HUES48 (cell line): ENCODE results near the gene SDK2.
"Not testable (repeated sequence)": the region's sequence is repeated elsewhere in the genome, so short reads cannot be mapped to it uniquely, and the experiment has no call there.

Experiments used
- H3K27ac ChIP-seq: one replicate; pipeline ENCODE4 v1.7.0; 2013; ENCODE audit warnings: low read depth, low read length, inconsistent platforms
- H3K27me3 ChIP-seq: 2 replicates; pipeline ENCODE4 v1.6.1; 2013; ENCODE audit warnings: mild to moderate bottlenecking, low read length; ENCODE audit not compliant: control insufficient read depth, insufficient read depth
- H3K36me3 ChIP-seq: 2 replicates; pipeline ENCODE4 v1.6.1; 2013; ENCODE audit warnings: low read length; ENCODE audit not compliant: control insufficient read depth, insufficient read depth
- H3K4me1 ChIP-seq: 2 replicates; pipeline ENCODE4 v1.6.1; 2013; ENCODE audit warnings: mild to moderate bottlenecking, low read length; ENCODE audit not compliant: control insufficient read depth, insufficient read depth
- H3K4me3 ChIP-seq: 2 replicates; pipeline ENCODE4 v1.5.1; 2013; ENCODE audit warnings: mild to moderate bottlenecking, low read depth, low read length
- H3K9ac ChIP-seq: 2 replicates; pipeline ENCODE4 v1.6.1; 2013; ENCODE audit warnings: mild to moderate bottlenecking, low read depth, low read length, moderate library complexity
- H3K9me3 ChIP-seq: 2 replicates; pipeline ENCODE4 v1.6.1; 2013; ENCODE audit warnings: low read length; ENCODE audit not compliant: control insufficient read depth, insufficient read depth

Gene SDK2

DNA sequence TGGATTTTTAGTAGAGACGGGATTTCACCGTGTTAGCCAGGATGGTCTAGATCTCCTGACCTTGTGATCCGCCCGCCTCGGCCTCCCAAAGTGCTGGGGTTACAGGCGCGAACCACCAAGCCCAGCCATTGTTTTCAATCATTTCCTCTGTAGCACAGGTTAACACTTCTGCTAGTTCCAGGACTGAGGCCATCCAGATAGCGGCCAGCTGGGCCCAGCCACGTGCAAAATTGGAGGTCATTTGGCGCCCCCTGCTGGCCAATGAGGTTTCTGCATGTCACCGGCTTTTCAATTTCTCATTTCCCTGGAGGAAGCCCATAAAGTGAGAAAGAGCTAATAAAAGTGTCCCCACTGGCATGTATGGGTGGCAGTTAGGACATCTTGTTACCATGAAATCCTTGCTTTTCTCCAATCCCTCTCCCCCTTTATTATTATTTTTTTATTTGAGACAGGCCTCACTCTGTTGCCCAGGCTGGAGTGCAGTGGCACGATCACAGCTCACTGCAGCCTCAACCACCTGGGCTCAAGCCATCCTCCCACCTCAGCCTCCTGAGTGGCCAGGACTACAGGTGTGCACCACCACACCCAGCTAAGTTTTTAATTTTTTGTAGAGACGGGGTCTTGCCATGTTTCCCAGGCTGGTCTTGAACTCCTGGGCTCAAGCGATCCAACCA, 274.3 kb downstream of the SDK2 start:
- H3K9me3 ChIP-seq: not testable (repeated sequence)

DNA sequence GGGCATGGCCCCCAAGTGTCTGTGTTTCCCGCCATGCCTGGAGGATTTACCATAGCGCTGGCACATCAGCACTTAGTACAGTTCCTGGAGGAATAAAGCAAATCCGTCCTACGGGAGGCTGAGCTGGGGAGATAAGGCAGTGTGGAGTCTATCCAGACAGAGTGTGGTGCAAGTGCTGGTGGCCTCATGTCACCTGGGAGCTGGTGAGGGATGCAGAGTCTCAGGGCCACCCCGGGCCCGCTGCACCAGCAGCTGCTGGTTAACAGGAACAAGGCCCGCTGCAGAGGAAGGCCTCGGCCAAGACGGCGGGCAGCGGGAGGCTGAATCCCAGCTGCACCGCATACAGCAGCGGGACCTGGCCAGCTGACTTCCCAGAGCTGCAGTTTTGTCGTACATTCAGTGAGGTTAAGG, 275.1 kb downstream of the SDK2 start:
- no peaks in the 10 kb centered on the region for H3K9me3 ChIP-seq
- H3K27me3 ChIP-seq: no peaks in the 10 kb centered on the region
- peaks cover 11% of the 10 kb centered on the region for H3K4me1 ChIP-seq
- no peaks in the 10 kb centered on the region for H3K36me3 ChIP-seq
- no peak overlapping the region for H3K27ac ChIP-seq
- H3K9ac ChIP-seq: no peak overlapping the region
- H3K4me3 ChIP-seq: no peak overlapping the region

More for the DNA sequence above, 274.3 kb downstream of the SDK2 start:
- H3K36me3 ChIP-seq, H3K27me3 ChIP-seq, H3K9ac ChIP-seq, H3K4me1 ChIP-seq, H3K27ac ChIP-seq, H3K4me3 ChIP-seq: not testable (repeated sequence)

DNA sequence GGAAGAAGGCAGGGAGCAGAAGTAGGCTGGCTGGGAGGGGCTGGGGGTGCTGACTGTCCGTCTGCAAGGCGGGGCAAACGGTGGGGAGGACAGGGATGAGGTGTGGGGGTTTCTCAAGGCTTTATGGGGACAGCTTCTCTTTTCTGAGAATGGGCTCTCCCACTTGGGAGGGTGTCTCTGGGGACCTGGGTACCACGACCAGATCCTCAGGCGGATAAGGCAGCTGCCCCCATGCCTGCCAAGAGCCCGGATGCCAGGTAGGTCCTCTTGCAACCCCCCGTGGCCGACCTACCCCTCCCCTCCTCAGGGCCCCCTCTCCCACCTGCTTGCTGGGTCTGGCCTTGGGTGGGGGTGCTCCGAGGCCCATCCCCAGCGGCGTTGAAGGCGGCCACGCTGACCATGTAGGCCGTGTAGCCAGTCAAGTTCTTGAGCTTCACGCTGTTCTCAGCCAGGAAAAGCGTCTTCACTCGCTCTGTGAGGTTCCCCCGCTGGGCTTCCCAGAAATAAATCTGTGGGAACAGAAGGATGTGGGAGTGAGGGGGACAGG, 276.1 kb downstream of the SDK2 start:
- H3K9me3 ChIP-seq: no peaks in the 10 kb centered on the region
- no peak overlapping the region for H3K9ac ChIP-seq
- no peaks in the 10 kb centered on the region for H3K27me3 ChIP-seq
- H3K36me3 ChIP-seq: no peaks in the 10 kb centered on the region
- peaks cover 19% of the 10 kb centered on the region for H3K4me1 ChIP-seq
- H3K4me3 ChIP-seq: no peak overlapping the region
- no peak overlapping the region for H3K27ac ChIP-seq

DNA sequence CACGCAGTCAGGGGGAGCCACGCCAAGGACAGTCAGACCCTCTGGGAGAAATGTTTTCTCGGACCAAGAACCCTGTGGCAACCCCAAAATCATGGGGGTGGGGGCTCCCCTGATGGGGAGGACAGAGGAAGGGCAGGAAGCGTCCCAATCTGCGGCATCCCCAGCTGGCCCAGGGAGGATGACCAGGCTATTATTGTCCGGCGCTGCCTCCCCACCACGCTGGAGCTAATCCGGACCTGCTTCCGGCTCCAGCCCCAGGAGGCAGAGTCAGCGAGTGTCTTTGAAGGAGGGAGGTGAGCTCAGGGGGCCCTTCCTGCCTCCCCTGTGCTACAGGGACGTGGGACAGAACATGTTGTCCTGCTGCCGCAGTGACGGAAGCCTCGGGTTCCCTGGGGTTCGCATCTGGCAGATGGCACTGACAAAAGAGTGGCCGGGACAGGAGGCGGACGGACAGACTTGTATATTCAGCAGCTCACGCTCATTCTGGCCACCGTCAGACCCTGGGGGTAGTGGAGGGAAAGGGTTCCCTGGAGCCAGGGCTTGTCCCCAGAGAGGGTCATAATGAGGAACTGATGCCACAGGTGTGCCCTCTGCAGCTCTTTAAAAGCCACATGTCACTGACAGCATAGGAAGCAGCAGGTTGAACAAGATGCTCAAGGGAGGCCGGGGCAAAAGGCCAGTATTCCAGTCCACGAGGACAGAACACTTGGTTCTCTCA, 278.2 kb downstream of the SDK2 start:
- Histone ChIP-seq H3K27me3 (no peaks in the 10 kb centered on the region; the same call in 1 of the 2 replicates), H3K9me3 (no peaks in the 10 kb centered on the region), H3K9ac (no peak overlapping the region)

GRCh38 chr17:73365301-73365874, 278.9 kb downstream of the SDK2 start:
- no peaks in the 10 kb centered on the region; the same call in 1 of the 2 replicates for H3K27me3 ChIP-seq
- peak overlapping the region; percentile 20 for H3K27ac ChIP-seq
- H3K9me3 ChIP-seq: no peaks in the 10 kb centered on the region
- H3K9ac ChIP-seq: no peak overlapping the region
- no peak overlapping the region for H3K4me3 ChIP-seq
- H3K4me1 ChIP-seq: peaks cover 40% of the 10 kb centered on the region
- H3K36me3 ChIP-seq: no peaks in the 10 kb centered on the region

More for the DNA sequence above, 278.2 kb downstream of the SDK2 start:
- Histone ChIP-seq H3K4me1 (peaks cover 35% of the 10 kb centered on the region), H3K36me3 (no peaks in the 10 kb centered on the region), H3K27ac (peak overlapping the region; percentile 20), H3K4me3 (no peak overlapping the region)

- Histone ChIP-seq H3K9me3 (no peaks in the 10 kb centered on the region), H3K27me3 (no peaks in the 10 kb centered on the region; the same call in 1 of the 2 replicates), H3K36me3 (no peaks in the 10 kb centered on the region), H3K4me1 (peaks cover 48% of the 10 kb centered on the region), H3K9ac (no peak overlapping the region), H3K4me3 (no peak overlapping the region), H3K27ac (no peak overlapping the region)
Observed at GRCh38 chr17:73364155-73364522, 280.1 kb downstream of the SDK2 start.

GRCh38 chr17:73363442-73364154, 280.6 kb downstream of the SDK2 start:
- Histone ChIP-seq H3K36me3 (no peaks in the 10 kb centered on the region), H3K9ac (no peak overlapping the region), H3K4me3 (no peak overlapping the region), H3K4me1 (peaks cover 48% of the 10 kb centered on the region), H3K27me3 (no peaks in the 10 kb centered on the region; the same call in 1 of the 2 replicates), H3K27ac (peak overlapping the region; percentile 27), H3K9me3 (no peaks in the 10 kb centered on the region)

GRCh38 chr17:73362697-73363096, 281.5 kb downstream of the SDK2 start:
- no peaks in the 10 kb centered on the region for H3K36me3 ChIP-seq
- no peak overlapping the region for H3K9ac ChIP-seq
- no peak overlapping the region for H3K27ac ChIP-seq
- no peak overlapping the region for H3K4me3 ChIP-seq
- H3K9me3 ChIP-seq: no peaks in the 10 kb centered on the region
- no peaks in the 10 kb centered on the region; the same call in 1 of the 2 replicates for H3K27me3 ChIP-seq
- peaks cover 46% of the 10 kb centered on the region for H3K4me1 ChIP-seq

- Histone ChIP-seq H3K9ac (peak overlapping the region; percentile 64), H3K36me3 (no peaks in the 10 kb centered on the region), H3K27me3 (no peaks in the 10 kb centered on the region; the same call in 1 of the 2 replicates), H3K4me1 (peaks cover 46% of the 10 kb centered on the region), H3K4me3 (peak overlapping the region; percentile 31; the same call in 1 of the 2 replicates), H3K27ac (peak overlapping the region; percentile 84), H3K9me3 (no peaks in the 10 kb centered on the region)
Observed at GRCh38 chr17:73360961-73361761, 283.1 kb downstream of the SDK2 start.

GRCh38 chr17:73359987-73360410, 284.2 kb downstream of the SDK2 start:
- Histone ChIP-seq H3K4me3 (peak overlapping the region; percentile 17; the same call in 1 of the 2 replicates), H3K27me3 (no peaks in the 10 kb centered on the region; the same call in 1 of the 2 replicates), H3K27ac (peak overlapping the region; percentile 63), H3K9me3 (no peaks in the 10 kb centered on the region), H3K9ac (no peak overlapping the region), H3K4me1 (peaks cover 39% of the 10 kb centered on the region), H3K36me3 (no peaks in the 10 kb centered on the region)
